Measurements from ENCODE around the gene ATM.

GRCh38 chr11:108293229-108293628, 70.4 kb downstream of the ATM start:
- TF ChIP-seq, protein P1, sequence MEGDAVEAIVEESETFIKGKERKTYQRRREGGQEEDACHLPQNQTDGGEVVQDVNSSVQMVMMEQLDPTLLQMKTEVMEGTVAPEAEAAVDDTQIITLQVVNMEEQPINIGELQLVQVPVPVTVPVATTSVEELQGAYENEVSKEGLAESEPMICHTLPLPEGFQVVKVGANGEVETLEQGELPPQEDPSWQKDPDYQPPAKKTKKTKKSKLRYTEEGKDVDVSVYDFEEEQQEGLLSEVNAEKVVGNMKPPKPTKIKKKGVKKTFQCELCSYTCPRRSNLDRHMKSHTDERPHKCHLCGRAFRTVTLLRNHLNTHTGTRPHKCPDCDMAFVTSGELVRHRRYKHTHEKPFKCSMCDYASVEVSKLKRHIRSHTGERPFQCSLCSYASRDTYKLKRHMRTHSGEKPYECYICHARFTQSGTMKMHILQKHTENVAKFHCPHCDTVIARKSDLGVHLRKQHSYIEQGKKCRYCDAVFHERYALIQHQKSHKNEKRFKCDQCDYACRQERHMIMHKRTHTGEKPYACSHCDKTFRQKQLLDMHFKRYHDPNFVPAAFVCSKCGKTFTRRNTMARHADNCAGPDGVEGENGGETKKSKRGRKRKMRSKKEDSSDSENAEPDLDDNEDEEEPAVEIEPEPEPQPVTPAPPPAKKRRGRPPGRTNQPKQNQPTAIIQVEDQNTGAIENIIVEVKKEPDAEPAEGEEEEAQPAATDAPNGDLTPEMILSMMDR (IDR thresholded peaks at IDR 0.05; ENCODE audit: insufficient read depth, low read length, poor library complexity, severe bottlenecking), result no peak
- TF ChIP-seq EZH2phosphoT487 (conservative IDR thresholded peaks at IDR 0.05; ENCODE audit: low read length), result no peak

Data from SU-DHL-6 (cell line).